K562 (cell line): ENCODE results near the gene TMIGD1. TPM values are rescaled to one million over a fixed set of nuclear protein-coding genes. Genes with fewer than 3 reads are reported as not detected.

Source experiments
- ATAC-seq: fragments of 200-7000 bp; cut with Tn5 transposase; 3 replicates; pipeline ENCODE4 v1.9.1; 2020; ENCODE audit warnings: moderate library complexity
- BruUV-seq: library from RNA; stranded (reverse); fragments of 400-500 nt; replicated peaks from 2 replicates; lab custom pipeline; 2021; lab: Mats Ljungman, UMichigan
- CTCF ChIA-PET: fragments of 300-600 bp; formaldehyde crosslinking; extraction: SDS; loops from one replicate; lab custom pipeline; 2021; ENCODE audit warnings: low intra/inter-chr PET ratio; lab: Yijun Ruan, JAX
- POLR2A ChIA-PET: fragments of 300-600, 350-650 bp; sonication (Branson Sonifier 250); formaldehyde crosslinking; extraction: SDS; loops from one replicate; lab custom pipeline; 2021; ENCODE audit warnings: antibody characterized with exemption, inconsistent platforms; lab: Yijun Ruan, JAX
- DNase-seq, 4 experiments: peaks; one replicate each; pipeline versions ENCODE4 v3.0.0 to v3.0.0-alpha.2; 2011 to 2018; ENCODE audit warnings: low spot score in 3 of 4, mixed read lengths in 3 of 4; ENCODE audit errors: extremely low read depth in 1 of 4
- FAIRE-seq: peaks from 2 replicates; lab custom pipeline; 2011; peaks lifted over from hg19 to GRCh38; lab: Jason Lieb, UNC
- H2AFZ ChIP-seq: 2 replicates; pipeline ENCODE4 v1.6.0; 2011; ENCODE audit warnings: low read depth, low read length, control low read depth, inconsistent platforms
- H3K27ac ChIP-seq: fragments of 200-600 bp; 3 replicates; pipeline ENCODE4 v1.8.0; 2011; ENCODE audit warnings: low read depth, mild to moderate bottlenecking, control low read depth, inconsistent platforms, low read length, moderate library complexity, mixed read lengths; ENCODE audit errors: extremely low read depth
- H3K27me3 ChIP-seq, 2 experiments: fragments of 300-600 bp in 1 of 2; 2 replicates in 1 of 2; 3 replicates in 1 of 2; pipeline versions ENCODE4 v1.6.0 to v1.8.0; 2011; ENCODE audit warnings: inconsistent platforms in 2 of 2, low read length in 2 of 2, mild to moderate bottlenecking in 1 of 2, mixed read lengths in 1 of 2, moderate library complexity in 1 of 2; ENCODE audit not compliant: control insufficient read depth in 2 of 2, insufficient read depth in 2 of 2
- H3K36me3 ChIP-seq: fragments of 300-600 bp; 3 replicates; pipeline ENCODE4 v1.8.0; 2011; ENCODE audit warnings: mild to moderate bottlenecking, low read length, inconsistent platforms; ENCODE audit not compliant: control insufficient read depth, insufficient read depth
- H3K4me1 ChIP-seq, 2 experiments: fragments of 200-600 bp in 1 of 2; replicated peaks in 1 of 2; 2 replicates in 1 of 2; 3 replicates in 1 of 2; pipeline versions ENCODE4 v1.5.1 to v1.8.0; 2011; ENCODE audit warnings: inconsistent platforms in 2 of 2, low read length in 2 of 2, mild to moderate bottlenecking in 1 of 2, mixed read lengths in 1 of 2, moderate library complexity in 1 of 2; ENCODE audit not compliant: control insufficient read depth in 2 of 2, insufficient read depth in 2 of 2
- H3K4me2 ChIP-seq: 2 replicates; pipeline ENCODE4 v1.6.1; 2011; ENCODE audit warnings: low read length, control low read depth, inconsistent platforms, mixed read lengths; ENCODE audit not compliant: insufficient read depth
- H3K4me3 ChIP-seq: fragments of 200-600 bp; sonication (generic), shearing (Covaris generic); 2 replicates; pipeline ENCODE4 v1.5.1; 2016; ENCODE audit warnings: control low read depth, inconsistent platforms
- H3K79me2 ChIP-seq: fragments of 200-600 bp; 3 replicates; pipeline ENCODE4 v1.8.0; 2011; ENCODE audit warnings: low read length, inconsistent platforms; ENCODE audit not compliant: control insufficient read depth, insufficient read depth
- H3K9ac ChIP-seq, 2 experiments: 2 replicates each; pipeline versions ENCODE4 v1.6.0 to v1.6.1; 2011; ENCODE audit warnings: low read depth in 2 of 2, low read length in 2 of 2, control low read depth in 1 of 2, inconsistent platforms in 1 of 2, mild to moderate bottlenecking in 1 of 2, mixed read lengths in 1 of 2; ENCODE audit not compliant: insufficient read depth in 1 of 2
- H3K9me1 ChIP-seq: one replicate; pipeline ENCODE4 v1.6.0; 2011; ENCODE audit warnings: inconsistent platforms, mild to moderate bottlenecking, low read length, moderate library complexity; ENCODE audit not compliant: control insufficient read depth, insufficient read depth
- H3K9me3 ChIP-seq: replicated peaks from 2 replicates; pipeline ENCODE4 v1.5.1; 2011; ENCODE audit warnings: low read depth, low read length, inconsistent platforms; ENCODE audit not compliant: control insufficient read depth, insufficient read depth
- H4K20me1 ChIP-seq: replicated peaks from 2 replicates; pipeline ENCODE4 v1.6.1; 2011; ENCODE audit warnings: low read length, inconsistent platforms, mixed read lengths; ENCODE audit not compliant: control insufficient read depth, insufficient read depth
- DNMT1 ChIP-seq: fragments of 450-650 bp; IDR thresholded peaks from 2 replicates; pipeline ENCODE4 v1.6.1; 2016; ENCODE audit warnings: antibody characterized with exemption, mild to moderate bottlenecking
- KAT7 ChIP-seq: sonication (generic); formaldehyde crosslinking; IDR thresholded peaks from 2 replicates; pipeline ENCODE4 v1.8.0; 2022; ENCODE audit warnings: missing genetic modification reagents, mild to moderate bottlenecking, borderline replicate concordance
- KHSRP ChIP-seq: fragments of 450-650 bp; IDR thresholded peaks from 2 replicates; pipeline ENCODE4 v1.6.1; 2017
- NCOA1 ChIP-seq: fragments of 450-650 bp; IDR thresholded peaks from 2 replicates; pipeline ENCODE4 v1.6.1; 2016; ENCODE audit warnings: low read depth
- SMAD3 ChIP-seq: fragments of 450-650 bp; formaldehyde crosslinking; conservative IDR thresholded peaks from 2 replicates; pipeline ENCODE4 v1.4.0; 2020; ENCODE audit warnings: mild to moderate bottlenecking
- YBX1 ChIP-seq: fragments of 450-650 bp; IDR thresholded peaks from 2 replicates; pipeline ENCODE4 v1.7.1; 2016; ENCODE audit warnings: mild to moderate bottlenecking
- ZNF174 ChIP-seq: fragments of 250-450 bp; sonication (Bioruptor Pico); IDR thresholded peaks from 2 replicates; pipeline ENCODE4 v1.4.0; 2020; ENCODE audit warnings: mild to moderate bottlenecking
- WGBS: fragments of 100-300 bp; shearing (Covaris generic); methylation state at CpG from one replicate; pipeline ENCODE4 v1.1.6; 2016; ENCODE audit warnings: low coverage, mixed read lengths; ENCODE audit not compliant: insufficient coverage; ENCODE audit errors: missing lambda C conversion rate; 5-methylcytosine and 5-hydroxymethylcytosine counted together
- in situ Hi-C: fragments of 300-500 bp; cut with MboI; formaldehyde crosslinking; loops from 4 replicates; pipeline ENCODE4 v1.15.0; 2018; ENCODE audit warnings: inconsistent platforms, mixed read lengths
- intact Hi-C: fragments of 100-400 bp; cut with micrococcal nuclease; formaldehyde crosslinking; loops from 2 replicates; pipeline ENCODE4 v1.14.2; 2022
- polyA plus RNA-seq, 8 experiments: library from polyadenylated mRNA; depleted of rRNA in 4 of 8; stranded (reverse) in 5 of 8; unstranded in 3 of 8; fragments of >200 nt; fragmentation: Nextera tagmentation in 2 of 8; fragmentation: Illumina TruSeq in 1 of 8; extraction: Ambion mirVana in 2 of 8; extraction: Trizol in 1 of 8; gene quantifications; 2 replicates each; pipeline versions ENCODE4 v1.2.1 to v1.2.3, GENCODE V29; 2011 to 2014; ENCODE audit warnings: inconsistent platforms in 1 of 8, missing spikeins in 1 of 8
- total RNA-seq, 7 experiments: library from RNA; depleted of rRNA in 6 of 7; stranded (reverse); fragments of >200 nt in 6 of 7; fragmentation: Illumina TruSeq in 2 of 7; extraction: Trizol in 2 of 7; gene quantifications; 2 replicates each; pipeline versions ENCODE4 v1.2.1 to v1.2.3, GENCODE V29; 2011 to 2021; ENCODE audit warnings: low replicate concordance in 1 of 7
- TF ChIP-seq, protein P1 (sequence below): IDR thresholded peaks from 3 replicates; pipeline ENCODE4 v1.6.1; 2011; ENCODE audit warnings: borderline replicate concordance, mild to moderate bottlenecking; ENCODE audit not compliant: insufficient read length, insufficient read depth
- TF ChIP-seq, protein P2 (sequence below), 3 experiments: fragments of 200-800 bp in 1 of 3; fragments of 250-450 bp in 1 of 3; fragments of 450-650 bp in 1 of 3; sonication (Bioruptor Pico) in 1 of 3; sonication (Bioruptor generic) in 1 of 3; formaldehyde crosslinking in 1 of 3; IDR thresholded peaks; 2 replicates each; pipeline versions ENCODE4 v1.6.1 to v1.8.0; 2016 to 2022; ENCODE audit warnings: mild to moderate bottlenecking in 2 of 3, missing genetic modification characterization in 2 of 3, missing compliant biosample characterization in 1 of 3, moderate library complexity in 1 of 3
- TF ChIP-seq, protein P3 (sequence below): fragments of 450-650 bp; conservative IDR thresholded peaks from 2 replicates; pipeline ENCODE4 v1.6.1; 2016; ENCODE audit warnings: missing genetic modification characterization, low read depth, mild to moderate bottlenecking, missing compliant biosample characterization, moderate library complexity

TMIGD1 gene
- total and polyA plus RNA-seq, 9 of the 15 experiments (the other 6 are each of a cell fraction or from before 2014, with no cell fraction given) = not detected

DNA sequence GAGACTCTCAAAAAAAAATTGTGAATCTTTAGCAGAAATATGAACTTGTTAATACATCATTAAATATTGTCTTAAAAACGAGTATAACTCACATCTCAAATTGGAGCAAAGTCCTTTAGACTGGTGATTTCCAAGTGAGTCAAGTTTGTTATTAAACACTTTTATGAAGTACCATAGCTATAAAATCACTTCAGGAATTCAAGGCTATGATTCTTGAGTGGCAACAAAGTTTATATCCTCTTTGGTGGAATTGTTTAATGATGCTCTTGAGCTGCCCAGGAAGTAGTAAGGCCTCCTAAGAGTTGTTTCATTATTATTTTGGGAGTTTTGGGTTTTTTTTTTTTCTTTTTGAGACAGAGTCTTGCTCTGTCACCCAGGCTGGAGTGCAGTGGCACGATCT lies 25.5 kb downstream of the TMIGD1 start:
- ATAC-seq (no peak), DNase-seq (no peak), FAIRE-seq (no peak)
- in situ Hi-C loops = no loop called here
- Histone ChIP-seq H3K27ac (no peak overlapping the region), H4K20me1 (no peaks in the 10 kb centered on the region), H3K9ac (no peak overlapping the region), H3K9me1 (no peaks in the 10 kb centered on the region), H3K27me3 (no peaks in the 10 kb centered on the region), H2AFZ (peak overlapping the region; percentile 14; the same call in 1 of the 2 replicates), H3K9me3 (no peaks in the 10 kb centered on the region), H3K79me2 (no peaks in the 10 kb centered on the region), H3K36me3 (no peaks in the 10 kb centered on the region), H3K4me1 (no peaks in the 10 kb centered on the region), H3K4me3 (no peak overlapping the region), H3K4me2 (no peak overlapping the region)
- ChIA-PET CTCF (no interaction called here), POLR2A (interaction anchor here (1.3 to 1.6 kb wide), 2 partner anchors 15 to 24 kb away, joined by 3 read pairs; no protein-coding TSS in a partner anchor)
- TF ChIP-seq KAT7 (CRISPR knock-in tag) = no peak
- TF ChIP-seq, protein P1, sequence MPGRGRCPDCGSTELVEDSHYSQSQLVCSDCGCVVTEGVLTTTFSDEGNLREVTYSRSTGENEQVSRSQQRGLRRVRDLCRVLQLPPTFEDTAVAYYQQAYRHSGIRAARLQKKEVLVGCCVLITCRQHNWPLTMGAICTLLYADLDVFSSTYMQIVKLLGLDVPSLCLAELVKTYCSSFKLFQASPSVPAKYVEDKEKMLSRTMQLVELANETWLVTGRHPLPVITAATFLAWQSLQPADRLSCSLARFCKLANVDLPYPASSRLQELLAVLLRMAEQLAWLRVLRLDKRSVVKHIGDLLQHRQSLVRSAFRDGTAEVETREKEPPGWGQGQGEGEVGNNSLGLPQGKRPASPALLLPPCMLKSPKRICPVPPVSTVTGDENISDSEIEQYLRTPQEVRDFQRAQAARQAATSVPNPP = no peak
- no peak for TF ChIP-seq DNMT1
- TF ChIP-seq SMAD3 (CRISPR knock-in tag) = no peak
- no peak for TF ChIP-seq YBX1
- TF ChIP-seq, protein P2, sequence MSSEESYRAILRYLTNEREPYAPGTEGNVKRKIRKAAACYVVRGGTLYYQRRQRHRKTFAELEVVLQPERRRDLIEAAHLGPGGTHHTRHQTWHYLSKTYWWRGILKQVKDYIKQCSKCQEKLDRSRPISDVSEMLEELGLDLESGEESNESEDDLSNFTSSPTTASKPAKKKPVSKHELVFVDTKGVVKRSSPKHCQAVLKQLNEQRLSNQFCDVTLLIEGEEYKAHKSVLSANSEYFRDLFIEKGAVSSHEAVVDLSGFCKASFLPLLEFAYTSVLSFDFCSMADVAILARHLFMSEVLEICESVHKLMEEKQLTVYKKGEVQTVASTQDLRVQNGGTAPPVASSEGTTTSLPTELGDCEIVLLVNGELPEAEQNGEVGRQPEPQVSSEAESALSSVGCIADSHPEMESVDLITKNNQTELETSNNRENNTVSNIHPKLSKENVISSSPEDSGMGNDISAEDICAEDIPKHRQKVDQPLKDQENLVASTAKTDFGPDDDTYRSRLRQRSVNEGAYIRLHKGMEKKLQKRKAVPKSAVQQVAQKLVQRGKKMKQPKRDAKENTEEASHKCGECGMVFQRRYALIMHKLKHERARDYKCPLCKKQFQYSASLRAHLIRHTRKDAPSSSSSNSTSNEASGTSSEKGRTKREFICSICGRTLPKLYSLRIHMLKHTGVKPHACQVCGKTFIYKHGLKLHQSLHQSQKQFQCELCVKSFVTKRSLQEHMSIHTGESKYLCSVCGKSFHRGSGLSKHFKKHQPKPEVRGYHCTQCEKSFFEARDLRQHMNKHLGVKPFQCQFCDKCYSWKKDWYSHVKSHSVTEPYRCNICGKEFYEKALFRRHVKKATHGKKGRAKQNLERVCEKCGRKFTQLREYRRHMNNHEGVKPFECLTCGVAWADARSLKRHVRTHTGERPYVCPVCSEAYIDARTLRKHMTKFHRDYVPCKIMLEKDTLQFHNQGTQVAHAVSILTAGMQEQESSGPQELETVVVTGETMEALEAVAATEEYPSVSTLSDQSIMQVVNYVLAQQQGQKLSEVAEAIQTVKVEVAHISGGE (CRISPR knock-in tag; IDR thresholded peaks at IDR 0.05) = no peak
- TF ChIP-seq ZNF174 (CRISPR knock-in tag) = no peak
- TF ChIP-seq KHSRP = no peak
- TF ChIP-seq NCOA1 = no peak
- TF ChIP-seq, protein P3, sequence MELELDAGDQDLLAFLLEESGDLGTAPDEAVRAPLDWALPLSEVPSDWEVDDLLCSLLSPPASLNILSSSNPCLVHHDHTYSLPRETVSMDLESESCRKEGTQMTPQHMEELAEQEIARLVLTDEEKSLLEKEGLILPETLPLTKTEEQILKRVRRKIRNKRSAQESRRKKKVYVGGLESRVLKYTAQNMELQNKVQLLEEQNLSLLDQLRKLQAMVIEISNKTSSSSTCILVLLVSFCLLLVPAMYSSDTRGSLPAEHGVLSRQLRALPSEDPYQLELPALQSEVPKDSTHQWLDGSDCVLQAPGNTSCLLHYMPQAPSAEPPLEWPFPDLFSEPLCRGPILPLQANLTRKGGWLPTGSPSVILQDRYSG (tag) = no peak
- 15% methylated on average over 2 of the region's 2 CpGs for whole genome bisulfite sequencing
- intact Hi-C loops = no loop called here
- no TSS peak for BruUV-seq
